Effector memory CD4-positive, alpha-beta T cell (primary cell): ENCODE measurements around the gene CDCA4.
A peak's percentile ranks its signal among the peaks of the same experiment; 100 is the strongest.
"Not testable (repeated sequence)": the region's sequence is repeated elsewhere in the genome, so short reads cannot be mapped to it uniquely, and the experiment has no call there.

Experiments used
- DNase-seq, 3 donors: peaks; one replicate each; pipeline ENCODE4 v3.0.0-alpha.2; 2020
- H3K27ac ChIP-seq: 2 replicates; pipeline ENCODE4 v1.7.0; 2013; ENCODE audit warnings: mild to moderate bottlenecking, low read length, moderate library complexity; ENCODE audit not compliant: insufficient read depth, poor library complexity, severe bottlenecking
- H3K27me3 ChIP-seq: replicated peaks from 2 replicates; pipeline ENCODE4 v1.7.0; 2013; ENCODE audit warnings: mild to moderate bottlenecking, low read length; ENCODE audit not compliant: insufficient read depth, control insufficient read depth, poor library complexity, severe bottlenecking
- H3K36me3 ChIP-seq: 2 replicates; pipeline ENCODE4 v1.7.0; 2013; ENCODE audit warnings: mild to moderate bottlenecking, low read length, moderate library complexity; ENCODE audit not compliant: control insufficient read depth, insufficient read depth
- H3K4me1 ChIP-seq: 2 replicates; pipeline ENCODE4 v1.7.0; 2013; ENCODE audit warnings: low read length, mild to moderate bottlenecking; ENCODE audit not compliant: control insufficient read depth, insufficient read depth, poor library complexity, severe bottlenecking
- H3K4me3 ChIP-seq: 2 replicates; pipeline ENCODE4 v1.7.0; 2013; ENCODE audit warnings: low read length, low read depth, mild to moderate bottlenecking; ENCODE audit not compliant: insufficient read depth, poor library complexity, severe bottlenecking
- H3K9me3 ChIP-seq: 2 replicates; pipeline ENCODE4 v1.7.0; 2013; ENCODE audit warnings: mild to moderate bottlenecking, low read length, moderate library complexity; ENCODE audit not compliant: control insufficient read depth

Gene CDCA4

GRCh38 chr14:105049753-105050550, 29.1 kb upstream of the CDCA4 start:
- Histone ChIP-seq H3K9me3 (no peaks in the 10 kb centered on the region), H3K36me3 (peaks cover 46% of the 10 kb centered on the region), H3K27ac (no peak overlapping the region), H3K4me1 (peaks cover 8% of the 10 kb centered on the region), H3K27me3 (no peaks in the 10 kb centered on the region), H3K4me3 (no peak overlapping the region)
- no peak for DNase-seq

- Histone ChIP-seq H3K9me3 (no peaks in the 10 kb centered on the region), H3K4me3 (no peak overlapping the region), H3K4me1 (peaks cover 8% of the 10 kb centered on the region), H3K27ac (no peak overlapping the region), H3K36me3 (peaks cover 34% of the 10 kb centered on the region), H3K27me3 (no peaks in the 10 kb centered on the region)
- no peak for DNase-seq
These were observed 26.6 kb upstream of the CDCA4 start for GRCh38 chr14:105047283-105048016.

GRCh38 chr14:105046891-105047282, 26.0 kb upstream of the CDCA4 start:
- H3K36me3 ChIP-seq: peaks cover 30% of the 10 kb centered on the region
- H3K27ac ChIP-seq: no peak overlapping the region
- H3K4me1 ChIP-seq: peaks cover 8% of the 10 kb centered on the region
- H3K4me3 ChIP-seq: no peak overlapping the region
- DNase-seq: no peak
- H3K27me3 ChIP-seq: no peaks in the 10 kb centered on the region
- H3K9me3 ChIP-seq: no peaks in the 10 kb centered on the region

GRCh38 chr14:105045710-105046326, 24.9 kb upstream of the CDCA4 start:
- H3K9me3 ChIP-seq: no peaks in the 10 kb centered on the region
- no peak overlapping the region for H3K27ac ChIP-seq
- DNase-seq: peak; percentile 81 to 91 (median 88)
- H3K36me3 ChIP-seq: peaks cover 19% of the 10 kb centered on the region
- H3K27me3 ChIP-seq: no peaks in the 10 kb centered on the region
- H3K4me1 ChIP-seq: peaks cover 8% of the 10 kb centered on the region
- H3K4me3 ChIP-seq: no peak overlapping the region

GRCh38 chr14:105043641-105044040, 22.8 kb upstream of the CDCA4 start:
- Histone ChIP-seq H3K27me3 (no peaks in the 10 kb centered on the region), H3K36me3 (no peaks in the 10 kb centered on the region), H3K9me3 (no peaks in the 10 kb centered on the region), H3K4me1 (peaks cover 8% of the 10 kb centered on the region), H3K4me3 (no peak overlapping the region), H3K27ac (no peak overlapping the region)
- no peak for DNase-seq

GRCh38 chr14:105042813-105043212, 21.9 kb upstream of the CDCA4 start:
- no peak for DNase-seq

GRCh38 chr14:105041841-105042765, 21.2 kb upstream of the CDCA4 start:
- H3K4me3 ChIP-seq: no peak overlapping the region
- DNase-seq: no peak
- H3K27ac ChIP-seq: no peak overlapping the region
- no peaks in the 10 kb centered on the region for H3K9me3 ChIP-seq
- no peaks in the 10 kb centered on the region for H3K27me3 ChIP-seq
- no peaks in the 10 kb centered on the region for H3K36me3 ChIP-seq
- H3K4me1 ChIP-seq: peaks cover 8% of the 10 kb centered on the region

More at GRCh38 chr14:105042813-105043212, 21.9 kb upstream of the CDCA4 start:
- H3K36me3 ChIP-seq: no peaks in the 10 kb centered on the region
- H3K9me3 ChIP-seq: no peaks in the 10 kb centered on the region
- H3K27me3 ChIP-seq: no peaks in the 10 kb centered on the region
- peaks cover 8% of the 10 kb centered on the region for H3K4me1 ChIP-seq
- no peak overlapping the region for H3K27ac ChIP-seq
- no peak overlapping the region for H3K4me3 ChIP-seq

- Histone ChIP-seq H3K27me3 (no peaks in the 10 kb centered on the region), H3K9me3 (no peaks in the 10 kb centered on the region), H3K4me3 (no peak overlapping the region), H3K27ac (no peak overlapping the region), H3K36me3 (no peaks in the 10 kb centered on the region), H3K4me1 (no peaks in the 10 kb centered on the region)
- DNase-seq: no peak
These were observed 18.7 kb upstream of the CDCA4 start for GRCh38 chr14:105039458-105040205.

GRCh38 chr14:105035616-105036015, 14.7 kb upstream of the CDCA4 start:
- not testable (repeated sequence) for H3K27ac ChIP-seq, H3K36me3 ChIP-seq

More at GRCh38 chr14:105035616-105036015, 14.7 kb upstream of the CDCA4 start:
- not testable (repeated sequence) for H3K4me3 ChIP-seq, H3K27me3 ChIP-seq, H3K9me3 ChIP-seq, DNase-seq, H3K4me1 ChIP-seq
